PC-9 (cell line): ENCODE results near the gene ZSCAN23. TPM values are rescaled to one million over a fixed set of nuclear protein-coding genes. Genes with fewer than 3 reads are reported as not detected.
"Not testable (repeated sequence)": the region's sequence is repeated elsewhere in the genome, so short reads cannot be mapped to it uniquely, and the experiment has no call there.

Experiments used
- BruUV-seq: library from RNA; stranded (reverse); fragments of 400-500 nt; replicated peaks from 2 replicates; lab custom pipeline; 2021; lab: Mats Ljungman, UMichigan
- CTCF ChIA-PET: fragments of 300-600 bp; sonication (Branson Sonifier 250); formaldehyde crosslinking; loops from one replicate; lab custom pipeline; 2022; ENCODE audit warnings: antibody characterized with exemption; lab: Charles Lee
- POLR2A ChIA-PET: fragments of 300-600 bp; sonication (Branson Sonifier 250); formaldehyde crosslinking; loops from one replicate; lab custom pipeline; 2022; ENCODE audit warnings: antibody characterized with exemption; ENCODE audit not compliant: unreplicated experiment; lab: Charles Lee
- DNase-seq, 2 experiments: peaks; one replicate each; pipeline versions ENCODE4 v3.0.0 to v3.0.0-alpha.2; 2015 to 2022; ENCODE audit warnings: mixed read lengths in 1 of 2
- H2AFZ ChIP-seq: fragments of 200-600 bp; sonication (generic); 2 replicates; pipeline ENCODE4 v1.8.1; 2017; ENCODE audit warnings: antibody characterized with exemption
- H3F3A ChIP-seq: fragments of 200-600 bp; sonication (generic); 2 replicates; pipeline ENCODE4 v1.8.1; 2017; ENCODE audit warnings: antibody characterized with exemption, mild to moderate bottlenecking, low read depth; ENCODE audit not compliant: insufficient read depth
- H3K27ac ChIP-seq: fragments of 200-600 bp; sonication (generic); 2 replicates; pipeline ENCODE4 v1.6.1; 2016; ENCODE audit warnings: mixed run types
- H3K27me3 ChIP-seq: fragments of 200-600 bp; sonication (generic); 2 replicates; pipeline ENCODE4 v1.6.1; 2016; ENCODE audit warnings: low read depth, mixed run types; ENCODE audit not compliant: insufficient read depth
- H3K36me3 ChIP-seq: fragments of 200-600 bp; sonication (generic); 2 replicates; pipeline ENCODE4 v1.6.1; 2016; ENCODE audit warnings: low read depth, mixed run types
- H3K4me1 ChIP-seq: fragments of 200-600 bp; sonication (generic); replicated peaks from 2 replicates; pipeline ENCODE4 v1.6.1; 2016; ENCODE audit warnings: mixed run types; ENCODE audit not compliant: insufficient read depth
- H3K4me2 ChIP-seq: fragments of 200-600 bp; sonication (generic); 2 replicates; pipeline ENCODE4 v1.6.1; 2017; ENCODE audit warnings: mixed run types
- H3K4me3 ChIP-seq: fragments of 200-600 bp; sonication (generic); 2 replicates; pipeline ENCODE4 v1.6.1; 2016; ENCODE audit warnings: mixed run types
- H3K79me2 ChIP-seq: fragments of 200-600 bp; sonication (generic); 2 replicates; pipeline ENCODE4 v1.6.1; 2017; ENCODE audit warnings: low read depth, mixed run types
- H3K9me2 ChIP-seq: fragments of 200-600 bp; sonication (generic); 2 replicates; pipeline ENCODE4 v1.8.1; 2017; ENCODE audit warnings: mild to moderate bottlenecking; ENCODE audit not compliant: insufficient read depth
- H3K9me3 ChIP-seq: fragments of 200-600 bp; sonication (generic); 2 replicates; pipeline ENCODE4 v1.8.1; 2016; ENCODE audit warnings: low read depth; ENCODE audit not compliant: insufficient read depth
- H4K20me1 ChIP-seq: fragments of 200-600 bp; sonication (generic); 2 replicates; pipeline ENCODE4 v1.8.1; 2017; ENCODE audit not compliant: insufficient read depth
- EZH2 ChIP-seq: fragments of 200-600 bp; sonication (generic); IDR thresholded peaks from 2 replicates; pipeline ENCODE4 v1.8.0; 2017; ENCODE audit warnings: antibody characterized with exemption, low read depth
- intact Hi-C: fragments of 100-400 bp; cut with micrococcal nuclease; formaldehyde crosslinking; loops from one replicate; pipeline ENCODE4 v1.10.0; 2022; ENCODE audit not compliant: unreplicated experiment
- total RNA-seq: library from RNA; stranded (reverse); gene quantifications from 2 replicates; pipeline ENCODE4 v1.2.3, GENCODE V29; 2021
- TF ChIP-seq, protein P1 (sequence below): fragments of 200-600 bp; sonication (generic); conservative IDR thresholded peaks from 2 replicates; pipeline ENCODE4 v1.6.1; 2017; ENCODE audit warnings: mixed run types, antibody characterized with exemption, mild to moderate bottlenecking, moderate library complexity

The ZSCAN23 gene
- total RNA-seq, 1 experiment from 2014 or later, result 9.1 TPM

DNA sequence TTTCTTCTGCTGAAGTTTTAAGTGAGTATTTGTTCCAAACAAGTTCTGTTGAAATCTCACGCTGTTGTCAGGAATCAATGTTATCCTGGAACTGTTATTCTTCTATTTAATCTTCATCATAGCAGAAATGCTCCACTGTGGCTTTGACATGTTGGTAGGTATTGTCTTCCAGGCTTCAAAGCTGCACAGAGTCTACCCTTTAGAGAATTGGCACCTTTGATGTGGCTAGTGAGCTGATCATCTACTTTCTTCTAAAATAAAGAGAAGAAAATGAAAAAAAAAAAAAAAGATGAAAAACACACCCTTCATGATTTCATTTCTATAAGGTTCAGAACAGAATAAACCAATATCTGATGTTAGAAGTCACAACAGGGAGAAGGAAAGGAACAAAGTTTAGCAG is 5.8 kb upstream of the ZSCAN23 start:
- 0 out of 2 replicates have a peak, but pooled peaks cover 5% of the 10 kb centered on the region for H3K27me3 ChIP-seq
- TF ChIP-seq EZH2, result no peak
- TF ChIP-seq, protein P1, sequence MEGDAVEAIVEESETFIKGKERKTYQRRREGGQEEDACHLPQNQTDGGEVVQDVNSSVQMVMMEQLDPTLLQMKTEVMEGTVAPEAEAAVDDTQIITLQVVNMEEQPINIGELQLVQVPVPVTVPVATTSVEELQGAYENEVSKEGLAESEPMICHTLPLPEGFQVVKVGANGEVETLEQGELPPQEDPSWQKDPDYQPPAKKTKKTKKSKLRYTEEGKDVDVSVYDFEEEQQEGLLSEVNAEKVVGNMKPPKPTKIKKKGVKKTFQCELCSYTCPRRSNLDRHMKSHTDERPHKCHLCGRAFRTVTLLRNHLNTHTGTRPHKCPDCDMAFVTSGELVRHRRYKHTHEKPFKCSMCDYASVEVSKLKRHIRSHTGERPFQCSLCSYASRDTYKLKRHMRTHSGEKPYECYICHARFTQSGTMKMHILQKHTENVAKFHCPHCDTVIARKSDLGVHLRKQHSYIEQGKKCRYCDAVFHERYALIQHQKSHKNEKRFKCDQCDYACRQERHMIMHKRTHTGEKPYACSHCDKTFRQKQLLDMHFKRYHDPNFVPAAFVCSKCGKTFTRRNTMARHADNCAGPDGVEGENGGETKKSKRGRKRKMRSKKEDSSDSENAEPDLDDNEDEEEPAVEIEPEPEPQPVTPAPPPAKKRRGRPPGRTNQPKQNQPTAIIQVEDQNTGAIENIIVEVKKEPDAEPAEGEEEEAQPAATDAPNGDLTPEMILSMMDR, result no peak
- no peak overlapping the region for H3K4me3 ChIP-seq
- intact Hi-C loops, result loop anchor here (5.0 kb wide), 1 partner anchor 38 kb away; no protein-coding TSS in a partner anchor
- no TSS peak for BruUV-seq
- no peak for DNase-seq
- no peaks in the 10 kb centered on the region for H3K36me3 ChIP-seq
- no peaks in the 10 kb centered on the region for H3K4me1 ChIP-seq
- no peaks in the 10 kb centered on the region for H4K20me1 ChIP-seq
- H3K4me2 ChIP-seq, result no peak overlapping the region
- CTCF ChIA-PET, result interaction anchor here (0.6 to 0.7 kb wide), 2 partner anchors 28 to 1245 kb away, joined by 5 to 10 read pairs; no protein-coding TSS in a partner anchor
- no peak overlapping the region for H3K27ac ChIP-seq
- H2AFZ ChIP-seq, result no peak overlapping the region
- POLR2A ChIA-PET, result no interaction called here
- H3K9me3 ChIP-seq, result no peaks in the 10 kb centered on the region
- no peaks in the 10 kb centered on the region for H3K9me2 ChIP-seq
- no peaks in the 10 kb centered on the region for H3F3A ChIP-seq
- H3K79me2 ChIP-seq, result no peaks in the 10 kb centered on the region

DNA sequence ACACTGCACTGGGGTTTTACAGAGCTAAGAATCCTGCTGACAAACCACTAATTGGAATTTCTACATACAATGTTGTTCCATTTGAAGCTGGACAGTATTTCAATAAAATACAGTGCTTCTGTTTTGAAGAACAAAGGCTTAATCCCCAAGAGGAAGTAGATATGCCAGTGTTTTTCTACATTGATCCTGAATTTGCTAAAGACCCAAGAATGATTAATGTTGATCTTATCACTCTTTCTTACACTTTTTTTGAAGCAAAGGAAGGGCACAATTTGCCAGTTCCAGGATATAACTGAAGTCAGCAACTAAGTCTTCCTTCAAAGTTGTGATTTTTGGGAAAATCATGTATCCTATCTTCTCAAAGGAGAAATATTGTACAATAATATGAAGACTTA is 4.2 kb upstream of the ZSCAN23 start:
- H3K27me3 ChIP-seq, H3K4me2 ChIP-seq, H3K79me2 ChIP-seq, H3K36me3 ChIP-seq, H3K4me1 ChIP-seq, CTCF ChIA-PET, H4K20me1 ChIP-seq, BruUV-seq, H3K9me2 ChIP-seq, H3K4me3 ChIP-seq, H2AFZ ChIP-seq, DNase-seq, H3K27ac ChIP-seq, POLR2A ChIA-PET, H3K9me3 ChIP-seq, H3F3A ChIP-seq: not testable (repeated sequence)
- intact Hi-C loops, result loop anchor here (5.0 kb wide), 1 partner anchor 40 kb away; no protein-coding TSS in a partner anchor

DNA sequence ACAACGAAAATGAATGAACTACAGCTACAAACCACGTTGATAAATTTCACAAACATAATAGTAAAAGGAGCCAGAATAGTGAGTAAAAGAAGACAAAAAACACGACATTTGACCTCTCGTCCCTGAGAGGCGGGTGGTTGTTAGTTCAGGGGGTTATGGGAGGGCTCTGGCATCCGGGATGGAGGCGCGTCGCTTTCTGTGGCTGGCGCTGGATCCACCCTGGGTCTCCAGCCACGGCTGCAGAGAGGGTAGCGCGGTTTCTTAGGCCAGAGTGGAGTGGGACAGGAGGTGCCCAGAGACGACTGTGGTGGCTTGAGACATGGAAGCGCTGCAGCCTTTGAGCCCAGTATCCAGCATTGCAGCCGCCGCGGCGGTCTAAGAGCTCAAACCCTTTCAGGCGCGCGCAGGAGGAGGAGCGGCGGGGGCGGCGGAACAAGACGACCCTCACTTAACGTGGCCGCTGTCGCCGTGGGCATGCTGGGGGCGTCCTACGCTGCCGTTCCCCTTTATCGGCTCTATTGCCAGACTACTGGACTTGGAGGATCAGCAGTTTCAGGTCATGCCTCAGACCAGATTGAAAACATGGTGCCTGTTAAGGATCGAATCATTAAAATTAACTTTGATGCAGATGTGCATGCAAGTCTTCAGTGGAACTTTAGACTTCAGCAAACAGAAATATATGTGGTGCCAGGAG is 3.7 kb upstream of the ZSCAN23 start:
- ChIA-PET POLR2A (no interaction called here), CTCF (interaction anchor here (0.6 kb wide), 1 partner anchor 58 kb away, joined by 3 read pairs; no protein-coding TSS in a partner anchor)
- Histone ChIP-seq H4K20me1 (no peaks in the 10 kb centered on the region), H3K9me3 (no peaks in the 10 kb centered on the region), H3K4me1 (peaks cover 13% of the 10 kb centered on the region), H3K4me3 (no peak overlapping the region), H3K4me2 (no peak overlapping the region), H3K27ac (no peak overlapping the region), H3F3A (no peaks in the 10 kb centered on the region), H2AFZ (no peak overlapping the region), H3K79me2 (peaks cover 9% of the 10 kb centered on the region; the same call in 1 of the 2 replicates), H3K36me3 (no peaks in the 10 kb centered on the region), H3K27me3 (no peaks in the 10 kb centered on the region), H3K9me2 (no peaks in the 10 kb centered on the region)
- TF ChIP-seq EZH2, result no peak
- TF ChIP-seq, protein P1, result no peak
- intact Hi-C loops, result loop anchor here (5.0 kb wide), 1 partner anchor 40 kb away; no protein-coding TSS in a partner anchor
- no TSS peak for BruUV-seq
- DNase-seq, result no peak

DNA sequence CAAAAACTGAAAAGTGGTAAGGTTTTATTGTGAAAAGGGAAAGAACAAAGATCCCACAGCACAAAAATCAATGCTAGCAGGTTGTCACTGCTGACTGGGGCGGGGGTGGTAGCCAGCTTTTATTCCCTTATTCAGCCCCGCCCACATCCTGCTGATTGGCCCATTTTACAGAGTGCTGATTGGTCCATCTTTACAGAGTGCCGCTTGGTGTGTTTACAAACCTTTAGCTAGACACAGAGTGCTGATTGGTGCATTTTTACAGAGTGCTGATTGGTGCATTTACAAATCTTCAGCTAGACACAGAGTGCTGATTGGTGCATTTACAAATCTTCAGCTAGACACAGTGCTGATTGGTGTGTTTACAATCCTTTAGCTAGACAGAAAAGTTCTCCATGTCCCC is 1.5 kb upstream of the ZSCAN23 start:
- H3K27ac ChIP-seq, result not testable (repeated sequence)
- CTCF ChIA-PET, result interaction anchor here (0.5 kb wide), 1 partner anchor 46 kb away, joined by 5 read pairs; no protein-coding TSS in a partner anchor
- intact Hi-C loops, result loop anchor here (5.0 kb wide), 1 partner anchor 43 kb away; no protein-coding TSS in a partner anchor

More for the DNA sequence above, 1.5 kb upstream of the ZSCAN23 start:
- H4K20me1 ChIP-seq, BruUV-seq, DNase-seq, H3K4me2 ChIP-seq, H3K9me3 ChIP-seq, H2AFZ ChIP-seq, H3F3A ChIP-seq, H3K36me3 ChIP-seq, H3K4me3 ChIP-seq, POLR2A ChIA-PET, H3K27me3 ChIP-seq, H3K9me2 ChIP-seq: not testable (repeated sequence)
- Histone ChIP-seq H3K4me1 (peaks cover 14% of the 10 kb centered on the region), H3K79me2 (peaks cover 10% of the 10 kb centered on the region; the same call in 1 of the 2 replicates)
